ENCODE results near the gene ANKRD13A.
A peak's percentile ranks its signal among the peaks of the same experiment; 100 is the strongest.
"Not testable (repeated sequence)": the region's sequence is repeated elsewhere in the genome, so short reads cannot be mapped to it uniquely, and the experiment has no call there.

ANKRD13A gene

DNA sequence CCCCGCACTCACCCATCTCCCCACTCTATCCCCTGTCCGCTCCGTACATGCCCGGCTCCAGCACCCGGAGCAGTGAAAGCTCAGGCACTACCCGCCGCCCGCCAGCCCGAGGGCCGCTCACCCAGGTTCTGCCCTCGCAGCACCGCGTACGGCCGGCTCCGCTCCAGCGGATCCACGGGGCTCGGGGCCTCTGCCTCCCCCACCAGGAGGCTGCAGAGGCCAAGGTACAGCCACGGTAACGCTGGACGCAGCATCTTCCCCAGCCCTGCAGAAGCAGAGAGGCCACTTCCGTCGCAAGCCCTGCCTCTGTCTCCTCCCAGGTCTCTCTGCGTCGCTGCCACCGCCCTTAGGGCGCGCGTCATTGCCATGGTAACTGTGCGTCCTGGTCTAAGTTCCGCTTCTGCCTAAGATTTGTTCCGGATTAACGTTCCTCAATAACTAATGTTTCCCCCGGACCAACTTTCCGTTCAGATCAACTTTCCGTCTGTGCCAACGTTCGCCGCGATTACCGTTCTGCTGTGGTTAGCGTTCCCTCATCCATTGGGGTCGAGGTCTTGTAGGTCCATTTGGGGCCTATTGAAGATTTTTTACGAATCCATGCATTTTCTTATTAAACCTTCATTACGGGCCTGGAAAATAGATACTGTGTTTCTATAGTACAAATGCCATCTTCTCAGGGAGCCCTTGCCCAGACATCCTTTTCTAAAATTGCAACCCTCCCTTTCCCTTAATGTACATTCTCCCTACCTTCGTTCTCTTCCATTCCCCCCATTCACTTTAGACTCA lies 49.2 kb downstream of the ANKRD13A start, which contains the start of gene C12orf76:
Gene C12orf76, minus strand, starts transcription at position 281 of the 786 bp plus-strand sequence. Its CDS starts 27 bp downstream, at position 254.
- DNase-seq (ENCODE audit: low read depth) = peak; percentile 84

DNA sequence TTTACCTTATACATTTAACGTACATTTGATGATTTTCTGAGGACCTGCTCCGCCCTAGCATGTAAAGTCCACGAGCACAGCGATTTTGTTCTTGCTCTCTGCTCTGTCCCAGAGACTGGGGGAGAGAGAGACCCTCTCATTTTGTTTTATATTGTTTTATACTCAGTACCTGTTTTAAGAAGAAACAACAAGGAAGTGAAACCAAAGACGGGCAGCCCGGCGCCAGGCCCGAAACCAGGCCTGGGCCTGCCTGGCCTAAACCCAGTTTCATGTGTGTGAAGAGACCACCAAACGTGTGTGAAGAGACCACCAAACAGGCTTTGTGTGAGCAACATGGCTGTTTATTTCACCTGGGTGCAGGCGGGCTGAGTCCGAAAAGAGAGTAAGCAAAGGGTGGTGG lies 49.8 kb downstream of the ANKRD13A start:
- DNase-seq (ENCODE audit: low read depth) = not testable (repeated sequence)

DNA sequence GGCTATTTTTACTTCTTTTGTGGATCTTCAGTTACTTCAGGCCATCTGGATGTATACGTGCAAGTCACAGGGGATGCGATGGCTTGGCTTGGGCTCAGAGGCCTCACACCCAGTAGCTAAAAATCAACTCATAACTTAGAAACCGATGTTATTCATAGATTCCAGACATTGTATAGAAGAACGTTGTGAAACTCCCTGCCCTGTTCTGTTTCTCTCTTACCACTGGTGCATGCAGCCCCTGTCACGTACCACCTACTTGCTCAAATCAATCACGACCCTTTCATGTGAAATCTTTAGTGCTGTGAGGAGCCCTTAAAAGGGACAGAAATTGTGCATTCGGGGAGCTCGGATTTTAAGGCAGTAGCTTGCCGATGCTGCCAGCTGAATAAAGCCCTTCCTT lies 50.4 kb downstream of the ANKRD13A start:
- not testable (repeated sequence) for DNase-seq (ENCODE audit: low read depth)

DNA sequence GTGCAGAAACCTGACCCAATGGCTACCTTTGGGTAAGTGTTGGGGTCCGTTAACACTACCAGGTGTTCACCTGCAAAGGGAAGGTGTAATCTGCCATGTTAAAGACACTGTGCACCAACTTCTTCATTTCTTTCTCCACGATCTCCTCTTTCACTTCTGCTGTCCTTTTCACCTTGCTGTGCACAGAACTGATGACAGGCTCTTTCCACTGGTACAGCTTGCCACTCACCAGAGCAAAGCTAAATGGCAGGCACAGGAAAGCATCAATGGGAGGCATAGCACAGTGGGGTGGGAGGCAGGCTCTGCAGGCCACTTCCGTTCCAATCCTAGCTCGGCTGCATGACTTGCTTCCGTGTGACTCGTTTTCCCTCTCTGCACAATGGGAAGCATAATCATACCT lies 51.7 kb downstream of the ANKRD13A start:
- no peak for DNase-seq (ENCODE audit: low read depth)

DNA sequence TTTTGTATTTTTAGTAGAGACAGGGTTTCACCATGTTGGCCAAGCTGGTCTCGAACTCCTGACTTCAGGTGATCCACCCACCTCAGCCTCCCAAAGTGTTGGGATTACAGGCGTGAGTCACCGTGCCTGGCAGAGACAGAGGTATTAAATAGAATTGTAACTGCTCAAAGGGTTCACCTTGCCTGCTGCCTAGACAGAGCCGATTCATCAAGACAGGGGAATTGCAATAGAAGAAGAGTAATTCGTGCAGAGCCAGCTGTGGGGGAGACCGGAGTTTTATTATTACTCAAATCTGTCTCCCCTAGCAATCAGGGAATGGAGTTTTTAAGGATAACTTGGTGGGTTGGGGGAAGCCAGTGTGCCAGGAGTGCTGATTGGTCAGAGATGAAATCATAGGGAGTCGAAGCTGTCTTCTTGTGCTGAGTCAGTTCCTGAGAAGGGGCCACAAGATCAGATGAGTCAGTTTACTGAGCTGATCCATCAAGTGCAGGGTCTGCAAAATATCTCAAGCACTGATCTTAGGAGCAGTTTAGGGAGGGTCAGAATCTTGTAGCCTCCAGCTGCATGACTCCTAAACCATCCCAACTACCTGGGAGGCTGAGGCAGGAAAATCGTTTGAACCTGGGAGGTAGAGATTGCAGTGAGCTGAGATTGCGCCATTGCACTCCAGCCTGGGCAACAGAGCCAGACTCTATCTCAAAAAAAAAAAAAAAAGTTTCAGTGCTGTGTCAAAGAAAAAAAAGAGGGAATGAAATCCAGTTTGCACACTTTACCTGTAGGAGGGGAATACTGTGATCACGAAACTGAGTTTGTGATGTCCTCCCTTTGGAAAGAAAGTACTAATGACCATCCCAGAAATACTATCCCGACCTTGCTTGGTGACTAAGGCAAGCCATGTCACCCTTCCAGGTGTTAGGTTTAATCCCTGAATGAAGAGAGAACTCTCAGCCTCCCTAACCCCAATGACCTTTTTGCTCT lies 56.4 kb downstream of the ANKRD13A start:
- not testable (repeated sequence) for DNase-seq (ENCODE audit: low read depth)

DNA sequence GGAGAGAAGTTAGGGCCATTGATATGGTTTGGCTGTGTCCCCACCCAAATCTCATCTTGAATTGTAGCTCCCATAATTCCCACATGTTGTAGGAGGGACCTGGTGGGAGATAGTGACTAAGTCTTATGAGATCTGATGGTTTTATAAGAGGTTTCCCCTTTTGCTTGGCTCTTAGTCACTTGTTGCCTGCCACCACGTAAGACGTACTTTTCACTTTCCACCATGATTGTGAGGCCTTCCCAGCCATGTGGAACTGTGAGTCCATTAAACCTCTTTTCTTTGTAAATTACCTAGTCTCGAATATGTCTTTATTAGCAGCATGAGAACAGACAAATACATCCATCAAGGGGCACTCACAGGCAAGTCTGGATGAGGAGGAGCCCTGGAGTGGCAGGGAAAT lies 57.4 kb downstream of the ANKRD13A start:
- DNase-seq (ENCODE audit: low read depth) = not testable (repeated sequence)

DNA sequence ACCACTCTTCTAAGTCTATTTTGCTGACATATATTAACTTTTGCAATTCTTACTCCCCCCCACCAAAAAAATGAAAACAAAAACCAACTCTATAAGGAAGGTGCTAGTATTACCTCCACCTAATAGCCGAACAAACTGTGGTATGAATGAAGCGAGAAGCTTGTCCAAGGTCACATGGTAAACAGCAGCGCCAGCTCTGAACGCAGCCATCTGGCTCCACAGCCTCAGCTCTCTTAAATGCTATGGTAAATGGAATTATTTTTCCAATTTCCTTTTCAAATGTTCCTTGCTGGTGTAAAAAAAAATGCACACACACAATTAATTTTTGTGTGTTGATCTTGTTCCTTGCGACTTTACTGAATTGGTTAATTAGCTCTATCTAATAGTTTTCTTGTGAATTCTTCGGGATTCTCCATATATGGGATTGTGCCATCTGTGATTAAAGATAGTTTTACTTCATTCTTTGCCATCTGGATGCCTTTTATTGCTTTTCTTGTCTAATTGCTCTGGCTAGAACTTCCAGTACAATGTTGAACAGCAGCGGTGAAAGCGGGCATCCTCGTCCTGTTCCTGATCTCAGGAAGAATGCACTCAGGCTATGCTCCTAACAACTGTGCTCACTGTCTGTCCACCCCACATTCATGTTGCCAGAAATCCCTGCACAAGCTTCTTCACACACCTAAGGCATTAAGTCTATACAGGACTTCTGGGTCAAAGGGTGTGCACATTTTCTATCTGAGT lies 59.8 kb downstream of the ANKRD13A start:
- DNase-seq (ENCODE audit: low read depth) = no peak

DNA sequence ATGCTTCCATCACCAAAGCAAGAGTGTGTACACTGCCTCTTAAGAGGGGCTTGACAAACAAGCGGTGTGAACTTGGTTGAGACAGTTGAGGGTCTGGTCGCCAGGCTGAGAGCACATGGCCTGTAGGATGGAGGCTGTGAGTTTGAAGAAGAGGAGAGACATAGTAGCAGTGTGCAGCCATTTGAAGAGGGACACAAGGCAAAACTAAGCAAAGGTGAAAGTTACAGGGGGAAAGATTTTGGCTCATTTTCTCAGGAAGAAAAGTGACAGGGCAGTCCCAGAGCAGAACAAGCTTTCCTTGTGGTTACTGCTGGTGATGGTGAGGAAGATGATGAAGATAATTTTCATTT lies 60.4 kb downstream of the ANKRD13A start:
- DNase-seq (ENCODE audit: low read depth) = no peak

DNA sequence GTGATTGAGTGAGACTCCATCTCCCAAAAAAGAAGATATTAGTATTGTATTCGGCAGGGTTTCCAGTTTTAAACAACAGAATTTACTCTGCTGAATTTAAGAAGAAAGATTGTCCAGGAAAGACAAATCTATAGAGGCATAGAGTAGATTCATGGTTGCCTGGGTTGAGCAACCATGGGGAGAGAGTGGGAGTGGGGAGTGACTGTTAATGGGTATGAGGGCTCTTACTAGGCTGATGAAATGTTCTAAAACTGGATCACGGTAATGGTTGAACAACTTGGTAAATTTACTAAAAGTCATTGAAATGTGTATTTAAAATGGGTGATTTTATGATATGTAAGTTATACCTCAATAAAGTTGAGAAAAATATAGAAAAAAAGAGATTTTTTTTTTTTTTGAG lies 63.0 kb downstream of the ANKRD13A start:
- no peak for DNase-seq (ENCODE audit: low read depth)

DNA sequence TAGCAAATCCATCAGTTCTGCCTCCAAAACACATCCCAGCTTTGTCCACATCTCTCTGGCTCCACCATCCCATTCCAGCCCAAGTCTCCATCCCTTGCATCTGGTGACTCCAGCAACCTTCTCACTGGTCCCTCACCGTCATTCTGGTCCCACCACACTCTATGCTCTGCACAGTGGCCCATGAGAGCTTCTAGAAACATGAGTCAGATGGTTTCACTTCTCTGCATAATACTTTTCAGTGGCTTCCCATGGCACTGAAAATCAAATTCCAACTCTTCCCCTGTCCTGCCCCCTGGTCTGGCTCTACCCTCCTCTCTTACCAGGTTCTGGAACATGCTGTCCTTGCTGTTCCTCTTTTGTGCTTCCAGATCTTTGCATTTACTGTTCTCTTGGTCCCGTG lies 66.3 kb downstream of the ANKRD13A start:
- DNase-seq (ENCODE audit: low read depth) = no peak

DNA sequence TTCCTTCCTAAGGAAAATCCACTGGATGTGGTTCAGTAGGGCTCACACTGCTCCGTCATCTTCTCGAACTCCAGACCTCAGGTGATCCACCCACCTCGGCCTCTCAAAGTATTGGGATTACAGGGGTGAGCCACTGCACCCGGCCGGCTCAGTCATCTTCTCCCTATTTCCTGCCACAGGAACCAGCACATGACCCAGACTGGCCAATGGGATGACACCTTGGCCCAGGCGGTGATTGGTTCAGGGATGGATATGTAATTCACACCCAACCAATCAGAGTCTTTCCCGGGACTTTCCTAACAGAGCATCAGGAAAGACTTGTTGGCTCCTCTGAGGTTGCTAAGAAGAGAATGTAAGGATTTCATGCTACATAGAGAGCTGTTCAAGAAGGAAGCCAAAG lies 68.3 kb downstream of the ANKRD13A start:
- no peak for DNase-seq (ENCODE audit: low read depth)

DNA sequence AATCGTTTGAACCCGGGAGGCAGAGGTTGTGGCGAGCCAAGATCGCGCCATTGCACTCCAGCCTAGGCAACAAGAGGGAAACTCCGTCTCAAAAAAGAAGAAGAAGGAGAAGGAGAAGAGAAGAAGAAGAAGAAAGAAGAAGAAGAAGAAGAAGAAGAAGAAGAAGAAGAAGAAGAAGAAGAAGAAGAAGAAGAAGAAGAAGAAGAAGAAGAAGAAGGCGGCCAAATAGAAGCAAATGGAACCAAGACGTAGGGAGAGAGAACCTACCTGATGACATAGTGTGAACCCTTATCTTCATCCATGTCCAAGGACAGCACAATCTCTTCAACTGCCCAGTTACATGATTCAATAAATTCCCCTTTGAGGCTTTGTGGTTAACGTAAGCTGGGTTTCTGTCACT lies 68.9 kb downstream of the ANKRD13A start:
- not testable (repeated sequence) for DNase-seq (ENCODE audit: low read depth)

DNA sequence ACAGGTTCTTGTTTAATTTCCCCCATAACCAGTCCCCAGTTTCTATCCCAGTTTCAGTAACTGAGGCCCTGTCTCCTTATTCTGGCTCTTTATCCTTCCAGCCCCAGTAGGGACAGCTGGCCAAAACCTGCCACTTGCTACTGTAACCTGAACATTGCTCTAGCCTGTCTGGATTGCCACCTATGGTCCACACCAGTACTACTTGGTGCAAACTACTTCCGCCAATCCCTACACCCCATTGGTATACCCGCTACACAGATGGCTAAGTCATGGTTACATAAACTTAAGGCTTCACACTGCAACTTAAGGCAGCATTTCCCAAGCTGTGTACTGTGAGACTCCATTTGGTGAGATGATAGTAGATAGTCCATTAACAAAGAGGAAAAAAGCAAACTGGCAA lies 69.4 kb downstream of the ANKRD13A start:
- no peak for DNase-seq (ENCODE audit: low read depth)

DNA sequence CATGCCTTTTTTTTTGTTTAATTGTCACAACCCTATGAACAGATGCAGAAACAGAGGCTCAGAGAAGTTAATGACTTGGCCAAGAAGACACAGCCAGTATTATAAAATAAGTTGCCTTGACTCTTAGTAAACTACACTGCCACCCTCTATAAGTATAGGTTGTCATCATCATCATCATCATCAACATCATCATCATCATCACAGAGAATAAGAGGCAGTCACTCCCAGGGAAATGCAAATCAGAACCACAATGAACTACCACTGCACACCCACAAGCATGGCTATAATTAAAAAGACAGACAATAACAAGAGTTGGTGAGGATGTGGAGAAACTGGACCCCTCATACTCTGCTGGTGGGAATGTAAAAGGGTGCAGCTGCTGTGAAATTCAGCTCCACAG lies 72.3 kb downstream of the ANKRD13A start:
- no peak for DNase-seq (ENCODE audit: low read depth)

DNA sequence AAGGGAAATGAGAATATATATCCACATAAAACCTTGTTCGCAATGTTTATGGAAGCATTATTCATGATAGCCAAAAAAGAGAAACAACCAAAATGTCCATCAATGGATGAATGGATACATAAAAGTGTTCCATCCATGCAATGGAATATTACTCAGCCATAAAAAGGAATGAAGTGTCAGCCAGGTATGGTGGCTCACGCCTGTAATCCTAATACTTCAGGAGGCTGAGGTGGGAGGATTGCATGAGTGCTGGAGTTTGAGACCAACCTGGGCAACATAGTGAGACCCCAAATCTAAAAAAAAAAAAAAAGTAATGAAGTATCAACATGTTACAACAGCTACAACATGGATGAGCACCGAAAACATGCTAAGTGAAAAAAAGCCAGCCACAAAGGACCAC lies 72.7 kb downstream of the ANKRD13A start:
- no peak for DNase-seq (ENCODE audit: low read depth)

DNA sequence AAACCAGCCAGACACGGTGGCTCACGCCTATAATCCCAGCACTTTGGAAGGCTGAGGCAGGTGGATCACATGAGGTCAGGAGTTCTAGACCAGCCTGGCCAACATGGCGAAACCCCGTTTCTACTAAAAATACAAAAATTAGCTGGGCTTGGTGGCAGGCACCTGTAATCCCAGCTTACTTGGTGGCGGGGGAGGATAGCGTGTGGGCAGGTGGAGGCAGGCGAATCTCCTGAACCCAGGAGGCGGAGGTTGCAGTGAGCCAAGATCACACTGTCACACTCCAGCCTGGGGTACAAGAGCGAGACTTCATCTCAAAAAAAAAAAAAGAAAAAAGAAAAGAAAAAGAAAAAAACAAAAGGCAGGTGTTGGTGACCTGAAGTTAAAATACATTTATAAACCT lies 73.4 kb downstream of the ANKRD13A start:
- not testable (repeated sequence) for DNase-seq (ENCODE audit: low read depth)

DNA sequence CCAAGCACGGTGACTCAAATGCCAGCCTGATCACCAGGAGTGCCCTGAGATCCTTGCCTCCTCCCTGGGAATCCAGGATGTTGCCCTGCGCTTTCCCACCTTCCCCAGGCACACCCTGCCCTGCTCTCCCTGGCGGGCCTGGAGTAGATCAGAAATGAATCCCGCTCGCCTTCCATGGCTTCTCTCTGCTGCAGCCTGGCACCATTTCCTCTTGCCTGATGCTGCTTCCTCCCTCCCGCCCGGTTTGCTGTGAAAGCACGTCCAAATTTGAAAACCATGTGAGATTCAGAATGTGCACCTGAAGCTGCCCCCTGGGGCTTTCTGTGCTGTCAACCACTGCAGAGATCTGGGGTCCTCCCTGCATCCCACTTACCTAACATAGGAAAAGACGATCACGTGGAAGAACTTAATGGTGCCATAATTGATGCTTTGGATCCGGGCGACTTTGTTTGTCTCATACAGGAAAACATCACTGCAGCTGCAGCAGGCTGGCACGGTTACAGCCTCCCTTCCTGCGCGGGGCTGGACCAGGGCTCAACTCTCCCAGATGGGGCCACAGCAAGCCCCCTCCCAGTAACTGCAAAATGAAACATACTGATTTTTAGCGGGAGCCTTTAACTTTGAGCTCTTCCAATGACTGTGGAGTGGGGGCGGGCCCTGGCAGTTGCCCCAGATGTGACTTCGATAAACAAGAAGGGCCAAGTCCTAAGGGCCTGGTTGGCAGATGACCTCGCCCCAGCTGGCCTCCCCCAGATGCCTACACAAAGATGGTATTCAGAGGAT lies 74.0 kb downstream of the ANKRD13A start:
- DNase-seq (ENCODE audit: low read depth) = no peak

DNA sequence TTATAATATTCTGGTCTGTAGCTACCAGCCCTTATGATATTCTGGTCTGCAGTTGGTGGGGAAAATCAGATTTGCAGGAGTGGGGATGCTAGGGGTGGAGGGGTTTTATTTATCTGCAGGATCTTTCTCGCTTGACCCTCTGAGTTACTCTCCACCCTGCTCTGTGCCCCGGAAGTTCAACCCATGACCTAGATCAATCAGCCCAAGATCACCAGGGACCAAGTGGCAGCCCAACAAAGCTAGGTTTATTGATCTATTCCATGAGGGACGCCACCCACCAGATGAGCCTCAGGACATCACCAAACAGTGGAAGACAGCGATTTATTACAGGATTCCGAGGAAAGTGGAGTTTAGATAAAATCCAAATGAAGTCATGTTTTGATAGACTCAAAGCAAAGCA lies 74.9 kb downstream of the ANKRD13A start:
- DNase-seq (ENCODE audit: low read depth) = no peak

DNA sequence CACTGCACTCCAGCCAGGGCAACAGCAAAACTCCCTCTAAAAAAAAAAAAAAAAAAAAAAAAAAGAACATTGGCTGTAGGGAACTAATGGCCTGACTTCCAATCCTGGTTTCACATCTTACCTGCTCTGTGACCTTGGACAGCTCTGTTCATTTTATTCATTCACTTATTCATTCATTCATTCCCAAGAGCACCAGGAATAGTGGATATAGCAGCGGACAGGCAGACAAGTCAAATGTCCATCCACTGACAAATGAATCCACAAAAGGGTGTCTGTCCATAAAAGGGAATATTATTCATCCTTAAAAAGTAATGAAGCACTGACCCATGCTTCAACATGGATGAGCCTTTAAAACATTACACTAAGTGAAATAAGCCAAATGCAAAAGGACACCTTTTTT lies 76.7 kb downstream of the ANKRD13A start:
- DNase-seq (ENCODE audit: low read depth) = no peak

DNA sequence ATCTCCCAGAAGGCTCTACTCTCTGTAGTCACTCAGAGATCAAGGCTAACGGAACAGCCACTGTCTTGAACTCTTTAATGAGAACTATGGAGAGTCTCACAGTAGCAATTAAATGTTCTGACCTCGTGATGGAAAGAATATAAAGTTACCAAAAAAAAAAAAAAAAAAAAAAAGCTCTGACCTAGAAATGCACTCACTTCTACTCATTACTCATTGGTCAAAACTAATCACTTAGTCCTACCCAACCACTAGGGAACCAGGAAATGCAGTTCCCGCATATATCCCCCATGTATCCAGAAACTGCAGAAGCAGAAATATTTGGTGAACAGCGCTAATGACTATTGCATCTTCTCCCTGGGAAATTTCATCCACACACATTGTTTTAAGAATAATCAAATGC lies 78.6 kb downstream of the ANKRD13A start:
- no peak for DNase-seq (ENCODE audit: low read depth)
